Rectal smooth muscle tissue (tissue), 1 donor: ENCODE results near the gene THAP7.
A peak's percentile ranks its signal among the peaks of the same experiment; 100 is the strongest.
"Not testable (repeated sequence)": the region's sequence is repeated elsewhere in the genome, so short reads cannot be mapped to it uniquely, and the experiment has no call there.

ENCODE experiments used
- H3K27ac ChIP-seq: one replicate; pipeline ENCODE4 v1.7.0; 2013; ENCODE audit warnings: low read depth, low read length, inconsistent platforms
- H3K27me3 ChIP-seq: one replicate; pipeline ENCODE4 v1.7.0; 2013; ENCODE audit warnings: low read length; ENCODE audit not compliant: control insufficient read depth, insufficient read depth
- H3K36me3 ChIP-seq: one replicate; pipeline ENCODE4 v1.7.0; 2013; ENCODE audit warnings: low read length; ENCODE audit not compliant: control insufficient read depth, insufficient read depth
- H3K4me1 ChIP-seq: one replicate; pipeline ENCODE4 v1.7.0; 2013; ENCODE audit warnings: low read length; ENCODE audit not compliant: control insufficient read depth, insufficient read depth
- H3K4me3 ChIP-seq: one replicate; pipeline ENCODE4 v1.7.0; 2013; ENCODE audit warnings: low read length
- H3K9ac ChIP-seq: one replicate; pipeline ENCODE4 v1.7.0; 2013; ENCODE audit warnings: low read length

THAP7 gene

DNA sequence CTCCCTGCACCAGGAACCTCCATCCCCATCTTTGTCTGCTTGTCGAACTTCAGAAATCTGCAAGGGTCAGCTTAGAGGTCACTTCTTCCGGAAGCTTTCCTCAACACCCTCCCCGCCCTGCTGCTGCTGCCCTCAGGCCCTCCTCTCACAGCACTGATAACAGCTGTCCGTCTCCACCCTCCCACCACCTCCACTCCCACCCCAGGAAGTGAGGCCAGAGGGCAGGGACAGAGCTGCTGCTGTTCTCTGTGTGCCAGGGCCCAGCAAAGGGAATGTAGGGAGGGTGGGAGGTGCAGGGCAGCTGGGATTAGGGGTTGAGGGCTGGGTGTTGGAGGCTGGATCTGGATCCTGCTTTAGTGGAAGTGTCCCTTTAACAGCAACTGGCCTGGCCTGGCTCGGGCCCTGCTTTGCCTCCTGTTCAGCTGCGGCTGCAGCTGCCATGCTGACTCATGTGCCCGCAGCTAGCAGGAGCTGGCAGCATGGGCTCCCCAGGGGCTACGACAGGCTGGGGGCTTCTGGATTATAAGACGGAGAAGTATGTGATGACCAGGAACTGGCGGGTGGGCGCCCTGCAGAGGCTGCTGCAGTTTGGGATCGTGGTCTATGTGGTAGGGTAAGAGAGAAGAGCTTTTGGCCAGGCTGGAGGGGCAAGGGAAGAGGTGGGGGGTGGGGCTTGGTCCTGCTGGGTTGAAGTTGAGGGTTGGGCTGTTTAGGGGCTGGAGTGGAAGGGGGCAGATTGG is 13.0 kb upstream of the THAP7 start, which contains the start of gene P2RX6:
Gene P2RX6 (plus strand): TSS at position 440 of the 740 bp plus-strand sequence. CDS start 10 bp downstream, at position 450.
- no peaks in the 10 kb centered on the region for H3K36me3 ChIP-seq
- H3K9ac ChIP-seq: no peak within 1 kb of the TSS
- peak within 1 kb of the TSS; percentile 53 for H3K4me3 ChIP-seq
- peaks cover 12% of the 10 kb centered on the region for H3K4me1 ChIP-seq
- H3K27me3 ChIP-seq: no peaks in the 10 kb centered on the region
- H3K27ac ChIP-seq: peak within 1 kb of the TSS; percentile 23

DNA sequence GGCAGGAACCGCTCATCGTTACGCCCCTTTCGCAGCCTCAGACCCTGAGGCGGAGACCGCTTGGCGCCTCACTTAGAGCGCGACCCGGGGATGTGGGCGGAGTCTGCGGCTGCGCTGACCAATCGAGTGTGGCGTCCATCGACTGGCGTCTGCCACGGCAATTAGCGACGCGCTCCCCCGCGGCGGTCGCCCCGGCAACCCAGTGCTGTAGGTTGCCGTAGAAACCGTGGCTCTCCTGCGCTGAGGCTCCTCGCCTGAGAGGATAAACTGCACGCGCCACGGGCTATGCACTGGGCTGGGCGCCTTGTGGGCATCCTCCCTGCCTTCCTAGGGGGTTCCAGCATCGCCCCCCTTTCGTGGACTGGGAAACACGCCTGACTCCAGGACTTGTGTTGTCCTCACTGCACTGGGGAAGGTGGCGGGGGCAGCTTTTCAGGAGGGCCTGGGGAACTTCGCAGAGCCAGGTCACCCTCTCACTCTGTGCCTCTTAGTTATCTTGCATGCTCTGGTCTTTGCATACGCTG is 12.3 kb upstream of the THAP7 start:
- Histone ChIP-seq H3K36me3 (no peaks in the 10 kb centered on the region), H3K9ac (no peak overlapping the region), H3K4me1 (peaks cover 12% of the 10 kb centered on the region), H3K4me3 (peak overlapping the region; percentile 53), H3K27me3 (no peaks in the 10 kb centered on the region), H3K27ac (no peak overlapping the region)

DNA sequence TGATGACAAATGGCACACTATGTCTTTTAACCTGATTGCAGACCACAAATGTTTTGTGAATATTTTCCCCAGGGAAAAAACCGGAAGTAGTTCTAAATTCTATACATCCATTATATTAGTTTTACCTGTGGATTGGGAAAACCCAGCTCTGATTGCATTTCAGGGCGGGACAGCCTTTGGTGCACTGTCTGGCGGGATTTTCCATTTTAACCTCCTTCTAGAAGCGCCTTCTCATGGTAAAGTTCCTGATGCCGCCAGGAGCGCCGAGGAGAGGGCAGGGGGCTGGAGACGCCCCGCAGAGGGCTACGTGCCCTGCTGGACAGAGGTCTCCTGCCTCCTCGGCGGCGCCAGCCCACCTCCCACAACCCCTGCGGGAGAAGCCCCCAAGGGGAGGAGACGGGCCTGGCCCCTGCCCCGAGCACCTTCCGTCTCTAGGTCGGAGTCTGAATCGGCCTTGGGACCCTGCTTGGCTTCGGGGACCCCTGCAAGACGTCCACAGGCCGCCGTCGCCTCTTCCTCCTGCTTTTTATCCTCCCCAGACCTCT is 11.8 kb upstream of the THAP7 start:
- no peaks in the 10 kb centered on the region for H3K36me3 ChIP-seq
- H3K9ac ChIP-seq: no peak overlapping the region
- no peaks in the 10 kb centered on the region for H3K27me3 ChIP-seq
- peak overlapping the region; percentile 53 for H3K4me3 ChIP-seq
- peak overlapping the region; percentile 23 for H3K27ac ChIP-seq
- peaks cover 12% of the 10 kb centered on the region for H3K4me1 ChIP-seq

DNA sequence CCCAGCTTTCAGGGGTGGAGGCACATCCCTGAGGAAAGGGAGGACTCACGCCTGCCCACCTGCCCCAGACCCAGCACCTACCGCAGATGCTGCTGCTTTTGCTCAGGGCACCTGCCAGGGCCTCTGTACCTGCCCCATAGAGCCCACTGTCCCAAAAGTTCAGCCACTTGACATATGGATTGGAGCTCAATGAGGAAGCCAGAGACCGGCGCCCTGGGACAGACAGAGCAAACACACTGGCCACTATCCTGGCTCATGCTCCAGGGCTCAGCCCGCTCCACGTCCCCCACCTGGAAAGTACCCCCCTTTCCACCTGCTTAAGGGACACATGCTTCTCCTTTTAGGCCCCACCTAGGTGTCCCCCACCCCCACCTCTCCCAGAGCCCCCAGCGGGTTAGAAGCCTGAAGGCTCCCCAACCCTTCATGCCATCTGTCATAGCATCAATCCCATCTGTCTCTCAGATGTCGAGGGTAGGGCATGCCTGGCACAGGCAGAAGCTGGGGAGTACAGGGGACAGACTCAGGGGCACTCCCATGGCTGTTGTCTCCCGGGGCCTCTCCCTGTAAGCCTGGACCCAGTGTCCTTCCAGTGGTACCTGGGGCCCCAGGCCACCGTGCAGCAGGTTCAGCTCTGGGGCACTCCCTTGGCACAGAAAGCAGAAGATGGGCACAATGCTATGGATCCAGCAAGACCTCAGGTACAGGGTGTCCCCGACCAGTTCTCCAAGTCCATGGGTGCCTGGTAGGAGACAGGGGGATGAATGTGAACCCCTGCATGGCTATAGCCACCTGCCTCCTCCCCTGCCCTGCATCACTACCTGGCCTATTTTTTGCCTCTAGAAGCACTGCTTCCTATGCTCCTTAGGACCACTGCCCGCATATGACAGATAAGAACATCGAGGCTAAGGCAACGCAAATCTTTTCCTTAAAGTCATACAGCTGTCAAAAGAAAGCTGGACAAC is 10.8 kb upstream of the THAP7 start:
- Histone ChIP-seq H3K4me3 (no peak overlapping the region), H3K4me1 (peaks cover 12% of the 10 kb centered on the region), H3K27me3 (no peaks in the 10 kb centered on the region), H3K27ac (no peak overlapping the region), H3K9ac (no peak overlapping the region), H3K36me3 (no peaks in the 10 kb centered on the region)

DNA sequence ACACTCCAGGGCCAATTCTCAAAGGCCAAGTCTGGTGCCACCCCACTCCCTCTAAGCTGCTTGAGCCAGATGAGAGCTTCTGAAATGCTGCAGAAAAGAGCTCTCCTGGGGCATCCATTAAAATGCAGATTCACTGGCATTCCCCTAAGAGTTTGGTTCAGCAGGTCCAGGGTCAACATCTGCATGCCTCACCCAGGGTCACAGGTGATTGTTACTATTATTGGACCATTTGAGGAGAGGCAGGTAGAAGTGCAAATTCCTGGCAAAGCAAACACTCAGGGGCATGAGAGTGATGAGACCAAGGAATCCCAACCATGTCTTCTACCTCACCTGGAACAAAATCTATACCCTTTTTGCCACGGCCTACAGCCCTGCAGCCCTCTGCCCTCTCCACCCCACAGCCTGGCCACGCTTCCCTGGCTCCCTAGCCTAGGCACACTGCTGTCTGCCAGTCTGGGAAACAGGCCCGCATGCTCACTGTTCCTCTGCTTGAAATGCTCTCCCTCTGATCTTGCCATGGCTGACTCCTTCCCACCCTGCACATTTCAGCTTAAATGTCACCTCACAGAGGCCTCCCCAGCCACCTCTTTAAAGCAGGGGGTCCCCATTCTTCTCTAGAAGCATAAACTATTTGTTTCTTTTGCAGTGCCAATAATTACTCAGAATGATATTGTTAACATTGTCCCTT is 8.7 kb upstream of the THAP7 start:
- Histone ChIP-seq H3K9ac (no peak overlapping the region), H3K27ac (no peak overlapping the region), H3K4me1 (peaks cover 12% of the 10 kb centered on the region), H3K36me3 (no peaks in the 10 kb centered on the region), H3K4me3 (no peak overlapping the region), H3K27me3 (no peaks in the 10 kb centered on the region)

DNA sequence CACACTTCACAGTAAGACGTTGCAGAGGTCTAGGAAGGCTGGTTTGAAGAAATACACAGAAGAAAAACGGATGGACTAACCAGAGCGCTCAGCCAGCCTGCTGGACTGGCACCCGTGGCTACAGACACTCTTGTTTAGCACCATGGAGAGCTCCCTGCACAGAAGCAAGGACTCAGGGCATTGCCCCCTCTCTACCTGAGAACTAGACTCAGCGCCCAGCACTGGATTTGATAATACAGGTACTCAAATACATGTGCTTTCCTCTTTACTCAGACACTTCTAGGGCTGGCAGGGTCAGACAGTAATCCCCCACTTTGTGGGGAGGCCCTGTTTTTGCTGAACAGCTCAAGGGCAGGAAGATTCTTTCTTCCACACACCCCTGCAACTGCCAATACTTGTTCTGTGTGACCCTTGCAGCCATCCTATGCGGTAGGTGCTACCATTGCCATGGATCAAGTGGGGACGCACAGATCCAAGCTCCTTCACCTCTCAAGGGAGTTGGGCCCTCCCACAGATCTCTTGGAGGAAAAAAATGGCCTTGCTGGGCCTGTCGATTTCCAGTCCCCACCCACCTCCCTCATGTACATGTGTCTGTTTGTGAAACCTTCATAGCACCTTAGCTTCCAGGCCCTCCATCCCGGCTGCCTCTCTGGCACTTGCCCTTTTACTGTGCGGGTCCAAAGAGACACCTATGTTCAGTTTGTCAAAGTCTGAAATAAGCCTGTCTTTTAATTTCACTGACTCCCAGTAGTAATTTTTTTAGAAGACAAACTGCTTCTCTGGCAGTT is 7.9 kb upstream of the THAP7 start:
- H3K36me3 ChIP-seq: no peaks in the 10 kb centered on the region
- H3K27me3 ChIP-seq: no peaks in the 10 kb centered on the region
- no peak overlapping the region for H3K27ac ChIP-seq
- peaks cover 9% of the 10 kb centered on the region for H3K4me1 ChIP-seq
- H3K9ac ChIP-seq: no peak overlapping the region
- H3K4me3 ChIP-seq: no peak overlapping the region

DNA sequence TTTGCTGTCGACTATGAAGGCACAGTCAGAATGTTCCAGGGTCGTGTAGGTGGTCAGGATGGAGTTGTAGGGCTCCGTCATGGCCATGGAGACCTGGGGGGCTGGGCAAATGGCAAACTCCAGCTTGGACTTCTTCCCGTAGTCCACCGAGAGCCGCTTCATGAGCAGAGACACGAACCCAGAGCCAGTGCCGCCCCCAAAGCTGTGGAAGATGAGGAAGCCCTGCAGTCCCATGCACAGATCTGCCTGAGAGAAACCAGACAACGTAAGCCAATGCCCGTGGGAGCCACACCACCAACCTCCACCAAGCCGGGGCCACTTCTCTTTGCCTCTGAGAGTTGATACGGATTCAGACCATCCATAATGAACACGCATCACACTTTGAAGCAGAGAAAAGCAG is 7.3 kb upstream of the THAP7 start:
- not testable (repeated sequence) for H3K27me3 ChIP-seq, H3K27ac ChIP-seq, H3K36me3 ChIP-seq, H3K9ac ChIP-seq, H3K4me3 ChIP-seq, H3K4me1 ChIP-seq

DNA sequence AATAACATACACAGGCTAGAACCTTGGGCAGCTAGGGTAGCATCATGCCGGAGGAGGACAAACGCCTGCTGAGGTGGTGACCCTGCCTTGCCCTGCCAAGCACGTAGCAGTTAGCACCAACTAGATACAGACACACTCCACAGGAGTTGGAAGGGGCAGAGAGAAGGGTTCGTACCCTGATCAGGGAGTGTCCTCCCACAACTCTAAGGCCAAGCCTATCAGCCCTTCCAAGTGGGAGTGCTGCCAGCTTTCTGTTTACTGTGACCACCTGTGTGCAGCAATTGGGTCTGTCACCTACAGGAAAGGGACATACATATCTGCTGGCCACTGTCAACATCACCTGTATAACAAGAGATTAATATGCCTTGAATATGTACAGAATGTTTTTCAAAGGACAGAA is 1.9 kb upstream of the THAP7 start:
- Histone ChIP-seq H3K36me3 (peaks cover 10% of the 10 kb centered on the region), H3K27ac (no peak overlapping the region), H3K27me3 (no peaks in the 10 kb centered on the region), H3K9ac (no peak overlapping the region), H3K4me1 (peaks cover 17% of the 10 kb centered on the region), H3K4me3 (no peak overlapping the region)

DNA sequence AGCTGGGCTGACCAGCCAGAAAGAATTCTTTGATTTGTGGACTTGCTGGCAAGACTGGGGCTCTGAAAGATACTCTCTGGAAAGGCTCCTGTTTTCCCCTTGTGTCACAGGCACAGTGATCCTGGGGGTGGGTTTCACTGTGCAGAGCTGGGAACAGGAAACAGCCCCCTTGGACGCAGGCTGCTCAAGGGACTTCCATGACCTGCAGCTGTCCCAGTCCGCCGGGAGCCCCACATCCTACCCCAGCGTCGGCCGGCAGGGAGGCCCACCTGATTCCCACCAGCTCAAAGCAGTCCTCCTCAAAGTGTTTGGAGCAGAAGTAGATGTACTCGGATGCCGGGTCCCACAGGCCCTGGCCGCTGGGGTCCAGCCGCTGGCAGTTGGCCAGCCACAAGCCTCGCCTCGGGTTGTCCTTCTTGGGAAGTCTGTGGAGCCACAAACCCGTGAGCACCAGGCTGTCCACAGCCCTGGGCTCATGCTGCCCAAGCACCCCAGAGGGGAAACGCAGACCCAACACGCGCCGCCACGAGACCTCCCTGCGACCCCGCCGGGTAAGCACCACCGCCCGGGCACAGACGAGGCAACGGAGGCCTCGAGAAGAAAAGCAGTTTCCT is 824 bp downstream of the THAP7 start:
- Histone ChIP-seq H3K9ac (peak overlapping the region; percentile 63), H3K36me3 (peaks cover 18% of the 10 kb centered on the region), H3K4me1 (peaks cover 17% of the 10 kb centered on the region), H3K4me3 (peak overlapping the region; percentile 79), H3K27me3 (no peaks in the 10 kb centered on the region), H3K27ac (peak overlapping the region; percentile 98)

DNA sequence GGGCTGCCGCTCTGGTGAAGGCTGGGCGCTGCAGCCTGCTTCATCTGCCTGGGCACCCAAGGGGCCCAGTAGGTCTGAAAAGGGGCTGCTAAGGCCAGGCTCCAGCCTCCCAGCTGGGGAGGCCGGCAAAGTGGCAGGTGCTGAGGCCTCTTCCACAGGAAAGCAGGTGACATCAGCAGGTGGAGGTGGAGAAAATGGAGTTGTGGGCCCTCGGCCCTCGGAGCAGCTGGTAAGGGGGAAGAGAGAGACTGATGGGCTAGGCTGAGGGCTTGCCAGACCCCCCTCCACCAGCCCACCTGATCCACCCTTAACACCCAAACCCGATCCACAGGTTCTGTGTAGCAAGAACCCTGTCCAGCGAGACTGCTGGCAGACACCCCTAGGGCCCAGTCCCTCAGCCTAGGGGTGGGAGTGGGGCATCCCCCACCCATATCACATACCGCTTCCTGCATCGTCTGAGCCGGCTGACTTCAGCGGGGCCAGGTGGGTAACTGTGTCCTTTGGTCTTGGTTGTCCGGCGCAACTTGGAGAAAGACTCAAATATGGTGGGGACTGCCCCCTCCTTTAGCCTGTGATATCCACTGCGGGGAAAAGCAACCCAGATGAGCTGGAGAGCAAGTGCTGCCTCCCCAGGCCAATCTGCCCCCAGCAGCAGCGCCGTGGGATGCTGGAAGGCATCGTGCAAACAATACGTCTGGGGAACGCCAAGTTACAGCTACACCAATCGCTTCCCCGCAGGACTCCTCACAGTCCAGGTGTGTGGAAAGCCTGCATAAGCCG is 1.5 kb downstream of the THAP7 start:
- Histone ChIP-seq H3K4me3 (peak overlapping the region; percentile 79), H3K36me3 (peaks cover 18% of the 10 kb centered on the region), H3K4me1 (peaks cover 17% of the 10 kb centered on the region), H3K27me3 (no peaks in the 10 kb centered on the region), H3K9ac (peak overlapping the region; percentile 63), H3K27ac (peak overlapping the region; percentile 98)
